Amygdala (tissue), 56 donors: Measurements from ENCODE around the gene NOL12.

Experiments
- DNase-seq, 56 donors: peaks; one replicate each; lab custom pipeline; 2025; lab: John Stamatoyannopoulos, UW

Gene NOL12

DNA sequence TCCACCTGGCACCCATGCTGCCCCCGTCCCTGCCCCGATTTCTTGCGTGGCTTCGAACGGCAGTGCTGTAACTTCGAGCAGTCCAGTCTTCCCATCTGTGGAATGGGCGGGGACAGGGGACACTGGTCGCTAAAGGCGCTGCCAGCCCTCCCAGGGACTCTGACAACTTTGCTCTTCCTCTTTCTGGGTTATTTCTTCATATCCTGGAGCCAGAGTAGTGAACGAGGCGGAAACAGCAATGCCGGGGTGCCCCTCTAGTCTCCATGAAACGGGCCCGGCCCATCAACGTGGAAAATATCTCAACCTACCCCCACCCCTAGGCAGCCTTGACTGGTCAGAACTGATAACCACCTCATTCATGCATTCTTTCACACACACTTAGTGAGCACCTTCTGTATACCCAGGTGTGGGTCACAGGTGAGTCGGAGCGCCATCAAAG, 53.5 kb downstream of the NOL12 start:
- DNase-seq: peak in 3 of 56 donors; percentile 8 to 26 (median 17)

DNA sequence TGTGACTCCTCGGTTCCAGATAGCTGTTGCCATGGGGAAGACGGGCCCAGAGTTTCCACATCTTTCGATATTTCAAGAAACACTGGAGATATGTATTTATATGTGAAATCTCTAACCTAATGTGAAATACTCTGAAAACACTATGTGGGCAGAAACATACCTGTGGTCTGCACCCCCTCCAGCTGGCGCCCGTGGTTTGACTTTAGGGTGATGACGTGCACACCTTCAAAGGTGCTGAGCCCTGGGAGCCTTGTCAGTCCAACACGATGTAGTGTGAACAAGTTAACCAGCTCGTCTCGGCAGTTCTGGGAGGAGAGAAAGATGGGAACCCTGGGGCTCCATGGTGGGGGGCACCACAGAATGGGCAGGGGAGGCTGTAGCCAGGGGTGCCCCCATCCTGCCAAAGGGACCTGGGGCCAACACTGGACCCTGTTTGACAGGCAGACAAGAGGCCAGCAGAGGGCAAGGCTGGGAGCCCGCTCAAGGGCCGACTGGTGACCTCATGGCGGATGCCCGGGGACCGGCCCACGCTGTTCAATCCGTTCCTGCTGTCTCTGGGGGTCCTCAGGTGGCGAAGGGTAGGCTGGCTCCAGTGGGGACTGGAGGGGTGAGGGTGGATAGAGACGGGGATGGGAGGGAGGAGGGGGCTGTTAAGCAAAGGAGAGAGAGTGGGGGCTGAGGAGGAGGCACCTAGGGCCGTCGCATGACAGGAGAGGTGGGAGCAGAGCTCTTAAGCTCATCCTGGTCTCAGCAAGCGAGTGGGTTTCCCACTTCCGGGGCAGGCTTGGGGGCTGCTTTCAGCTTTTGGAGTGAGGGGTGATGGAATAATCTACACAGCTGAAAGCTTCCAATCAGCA, 54.5 kb downstream of the NOL12 start:
- no peak for DNase-seq

DNA sequence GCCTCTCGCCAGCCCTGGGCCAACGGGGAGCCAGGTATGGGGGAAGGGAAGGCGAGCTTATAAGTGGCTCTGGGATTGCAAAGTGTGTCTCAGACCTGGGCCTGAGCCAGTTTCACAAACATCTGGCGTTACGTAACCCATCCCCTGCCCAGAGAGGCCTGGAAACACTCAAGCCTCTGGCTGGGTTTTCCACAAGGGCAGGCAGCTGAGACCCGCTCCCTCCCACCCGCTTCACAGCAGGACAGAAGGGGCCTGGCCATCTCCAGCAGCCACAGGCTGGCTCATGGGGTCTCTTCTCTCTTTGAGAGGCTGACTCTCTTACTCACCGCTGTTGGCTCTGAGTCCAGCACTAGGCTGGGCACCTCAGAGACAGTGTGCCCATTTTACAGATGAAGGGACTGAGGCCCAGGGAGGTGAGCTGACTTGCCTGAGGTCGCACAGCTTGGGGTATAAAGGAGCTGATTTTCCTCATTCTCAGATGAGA, 55.2 kb downstream of the NOL12 start:
- peak in 10 of 56 donors; percentile 5 to 42 (median 16) for DNase-seq

DNA sequence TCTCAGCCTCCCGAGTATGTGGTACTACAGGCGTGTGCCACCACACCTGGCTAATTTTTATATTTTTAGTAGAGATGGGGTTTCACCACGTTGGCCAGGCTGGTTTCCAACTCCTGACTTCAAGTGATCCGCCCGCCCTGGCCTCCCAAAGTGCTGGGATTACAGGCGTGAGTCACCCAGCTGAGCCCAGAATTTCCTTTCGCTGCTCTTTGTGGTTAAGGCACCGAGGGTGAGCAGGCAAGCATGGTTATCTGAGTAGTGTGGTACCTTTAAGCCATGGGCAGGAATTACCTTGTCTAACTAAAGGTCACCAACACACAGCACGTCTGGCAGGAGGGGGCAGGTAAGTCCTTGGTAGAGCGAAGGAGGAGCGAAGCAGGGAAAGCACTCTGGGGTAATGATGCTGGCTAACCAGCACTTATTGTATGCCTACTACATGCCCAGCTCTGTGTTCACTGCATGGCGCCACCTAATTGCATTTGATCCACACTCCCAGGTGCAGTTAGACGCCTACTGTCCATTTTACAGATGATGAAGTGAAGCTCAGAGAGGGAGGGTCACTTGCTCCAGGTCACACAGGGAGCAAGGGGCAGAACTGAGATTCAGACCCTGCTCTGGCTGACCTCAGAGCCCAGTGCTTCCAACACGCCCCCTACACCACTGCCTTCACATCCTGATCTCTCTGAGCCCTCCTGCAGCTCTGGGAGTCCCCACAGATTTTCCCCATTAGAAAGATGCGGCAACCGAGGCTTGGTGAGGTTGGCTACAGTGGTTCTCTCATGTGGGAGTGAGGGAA, 56.4 kb downstream of the NOL12 start:
- DNase-seq: no peak
